GM21528 (cell line): ENCODE data around the gene S100A14.
"Not testable (repeated sequence)": the region's sequence is repeated elsewhere in the genome, so short reads cannot be mapped to it uniquely, and the experiment has no call there.

Experiments
- ATAC-seq: cut with Tn5 transposase; IDR thresholded peaks from one replicate; pipeline ENCODE4 v1.9.1; 2021; ENCODE audit warnings: mild to moderate bottlenecking, moderate library complexity; ENCODE audit not compliant: unreplicated experiment, low FRiP score

S100A14 gene

GRCh38 chr1:153640213-153640612, 24.1 kb upstream of the S100A14 start:
- ATAC-seq = not testable (repeated sequence)

DNA sequence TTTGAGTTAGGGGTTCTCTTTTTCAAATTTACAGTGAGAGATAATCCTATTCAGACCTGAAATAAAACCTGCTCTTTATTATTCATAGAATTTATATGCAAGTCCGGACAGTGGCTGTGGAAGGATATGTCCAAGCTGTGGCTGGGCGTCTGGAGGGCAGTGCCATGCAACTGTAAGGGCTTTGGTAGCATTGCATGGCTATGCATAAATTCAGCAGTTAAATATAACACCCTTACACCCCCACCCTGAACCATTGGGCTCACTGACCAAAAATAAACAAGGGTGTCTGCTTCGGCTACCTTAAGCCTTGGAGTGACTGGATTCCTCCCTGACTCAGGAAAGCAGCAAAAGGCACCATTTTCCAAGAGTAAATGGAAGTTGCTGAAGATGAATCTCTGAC, 23.2 kb upstream of the S100A14 start:
- no peak for ATAC-seq

DNA sequence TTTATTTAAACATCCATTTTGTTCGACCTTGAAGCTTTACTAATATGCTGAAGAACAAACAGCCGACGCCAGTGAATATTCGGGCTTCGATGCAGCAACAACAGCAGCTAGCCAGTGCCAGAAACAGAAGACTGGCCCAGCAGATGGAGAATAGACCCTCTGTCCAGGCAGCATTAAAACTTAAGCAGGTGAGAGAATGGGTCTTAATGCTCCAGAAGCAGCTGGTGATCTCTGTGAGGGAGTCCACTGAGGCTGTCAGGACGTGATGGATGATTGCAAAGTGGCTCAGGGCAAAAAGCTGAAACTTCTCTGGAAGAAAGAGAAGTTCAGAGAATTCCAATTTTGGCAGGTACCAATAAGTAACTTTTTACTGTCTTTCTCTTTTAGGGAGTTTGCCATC, 22.1 kb upstream of the S100A14 start:
- ATAC-seq = no peak

DNA sequence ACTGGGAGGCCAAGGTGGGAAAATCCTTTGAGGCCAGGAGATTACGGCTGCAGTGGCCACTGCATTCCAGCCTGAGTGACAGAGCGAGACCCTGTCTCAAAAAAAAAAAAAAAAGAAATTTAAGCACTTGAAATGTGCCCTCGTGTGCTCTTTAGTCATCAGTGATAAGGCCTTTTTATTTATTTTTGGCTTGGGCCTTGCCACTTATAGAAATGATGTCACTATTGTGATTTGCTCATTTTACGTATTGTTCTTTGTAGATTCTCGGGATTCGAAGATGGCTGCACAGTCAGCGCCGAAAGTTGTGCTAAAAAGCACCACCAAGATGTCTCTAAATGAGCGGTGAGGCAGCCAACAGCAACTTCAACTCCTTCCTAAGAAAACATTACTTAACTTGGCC, 20.2 kb upstream of the S100A14 start:
- ATAC-seq = no peak

GRCh38 chr1:153635872-153636271, 19.7 kb upstream of the S100A14 start:
- no peak for ATAC-seq

DNA sequence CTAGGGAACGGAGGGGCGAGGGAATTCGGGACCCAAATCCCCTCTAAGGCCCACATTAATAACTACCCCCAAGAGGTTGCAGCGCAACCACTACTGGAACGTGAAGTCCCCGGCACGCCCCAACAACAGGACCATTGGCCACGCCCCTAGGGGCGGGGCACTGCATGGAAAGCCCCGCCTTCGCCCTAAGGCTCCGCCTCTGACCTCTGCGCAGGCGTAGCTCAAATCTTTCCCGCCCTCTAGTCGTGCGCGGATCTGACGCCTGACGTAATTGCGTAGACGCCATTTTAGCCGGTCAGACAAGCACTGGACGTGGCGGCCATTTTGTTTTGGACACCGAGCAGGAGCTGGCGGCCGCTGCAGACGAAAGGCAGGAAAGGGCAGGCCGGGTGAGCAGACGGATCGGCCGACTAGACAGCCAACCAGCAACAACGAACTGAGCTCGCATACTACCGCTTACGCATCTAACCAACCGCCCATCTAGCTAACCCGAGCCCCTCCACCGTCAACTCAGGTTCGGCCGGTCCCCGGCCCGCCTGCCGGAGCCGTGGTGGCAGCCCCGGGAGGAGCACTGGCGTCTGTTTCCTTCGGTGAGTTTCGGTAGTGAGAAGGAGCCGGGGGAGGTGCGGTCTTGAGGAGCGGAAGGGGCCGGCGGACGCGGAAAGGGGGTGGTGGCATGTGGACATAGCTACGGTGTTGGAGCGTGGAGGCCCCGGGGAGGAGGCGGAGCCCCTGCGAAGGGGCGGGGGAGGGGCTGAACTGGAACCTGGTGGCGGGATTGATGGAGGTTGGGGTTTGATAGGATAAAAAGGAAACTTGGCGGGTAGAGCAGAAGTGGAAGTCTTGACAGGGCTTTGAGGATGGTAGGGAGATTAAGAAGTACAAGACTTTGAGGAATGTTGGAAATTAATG, 17.9 kb upstream of the S100A14 start, which contains the start of gene CHTOP:
Gene CHTOP, plus strand, starts transcription at position 313 of the 912 bp plus-strand sequence. CDS start 2,523 bp downstream, outside the sequence.
- ATAC-seq = peak; percentile 91

DNA sequence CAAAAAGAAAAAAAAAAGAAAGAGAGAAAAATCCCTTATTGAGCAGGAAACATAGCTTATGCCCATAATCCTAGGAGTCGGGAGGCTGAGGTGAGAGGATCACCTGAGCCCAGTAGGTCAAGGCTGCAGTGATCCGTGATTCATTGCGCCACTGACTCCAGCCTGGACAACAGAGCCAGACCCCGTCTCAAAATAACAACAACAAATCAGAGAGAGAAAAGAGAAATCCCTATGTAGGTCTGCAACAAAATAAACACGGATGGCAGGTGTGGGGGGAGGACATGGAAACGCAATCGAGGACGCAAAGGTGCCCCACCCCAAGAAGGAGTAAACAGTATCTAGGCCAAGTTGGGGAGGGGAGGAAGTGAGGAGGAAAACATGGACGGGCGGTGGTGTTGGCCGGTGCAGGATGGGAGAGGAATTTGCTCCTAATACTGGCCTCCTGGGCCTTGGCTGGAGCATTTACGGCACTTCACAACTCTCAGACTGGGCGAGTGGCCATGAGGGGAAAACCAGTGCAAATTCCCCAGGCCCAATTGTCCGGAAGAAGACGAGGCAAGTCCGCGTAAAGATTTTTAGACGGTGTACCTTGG, 17.1 kb upstream of the S100A14 start:
- no peak for ATAC-seq

DNA sequence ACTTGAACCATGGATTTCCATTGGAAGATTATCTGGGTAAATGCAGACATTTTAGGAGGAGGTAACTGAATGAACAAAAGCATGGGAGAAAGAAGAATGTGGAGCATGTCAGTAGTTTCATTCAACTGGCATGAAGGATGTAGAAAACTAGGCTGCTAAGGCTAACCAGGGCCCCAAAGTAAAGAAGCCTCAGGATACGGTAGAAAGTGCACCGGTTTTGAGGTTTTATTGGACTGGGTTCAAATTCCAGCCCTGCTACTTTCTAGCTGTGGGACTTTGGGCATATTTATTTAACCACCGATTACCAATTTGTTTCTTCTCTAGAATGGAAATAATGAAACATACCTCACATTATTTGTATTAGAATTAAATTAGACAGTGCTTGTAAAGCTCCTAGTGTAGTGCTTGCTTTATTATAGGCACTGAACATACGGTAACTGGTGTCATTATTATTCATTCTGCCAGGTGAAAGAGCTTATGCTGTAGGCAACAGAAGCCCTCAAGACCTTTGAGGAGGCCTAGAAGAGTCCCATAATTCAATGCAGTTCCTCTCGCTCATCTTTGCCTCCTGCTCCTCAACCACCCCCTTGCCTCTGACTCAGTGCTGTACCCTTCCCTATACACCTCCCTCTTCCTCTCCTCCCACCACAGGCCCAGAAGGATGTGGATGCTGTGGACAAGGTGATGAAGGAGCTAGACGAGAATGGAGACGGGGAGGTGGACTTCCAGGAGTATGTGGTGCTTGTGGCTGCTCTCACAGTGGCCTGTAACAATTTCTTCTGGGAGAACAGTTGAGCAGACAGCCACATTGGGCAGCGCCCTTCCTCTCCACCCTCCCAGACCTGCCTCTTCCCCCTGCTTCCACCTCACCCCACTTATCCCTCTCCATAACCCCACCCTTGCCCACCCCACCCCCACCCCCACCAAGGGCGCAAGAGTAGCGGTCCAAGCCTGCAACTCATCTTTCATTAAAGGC, 15.2 kb upstream of the S100A14 start:
- ATAC-seq = no peak

DNA sequence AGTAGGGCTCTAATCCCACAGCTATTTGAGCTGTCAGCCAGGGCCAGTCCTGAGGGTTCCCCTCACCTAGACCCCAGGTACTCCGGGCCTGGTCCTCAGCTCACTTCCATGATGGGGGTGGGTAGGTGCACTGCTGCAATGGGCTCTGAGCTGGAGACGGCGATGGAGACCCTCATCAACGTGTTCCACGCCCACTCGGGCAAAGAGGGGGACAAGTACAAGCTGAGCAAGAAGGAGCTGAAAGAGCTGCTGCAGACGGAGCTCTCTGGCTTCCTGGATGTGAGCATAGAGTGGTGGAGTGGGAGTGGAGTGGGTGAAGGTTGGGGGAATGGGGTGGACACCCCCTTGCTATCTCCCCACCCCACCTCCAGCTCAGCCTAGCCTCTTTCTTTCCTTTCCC, 14.3 kb upstream of the S100A14 start:
- no peak for ATAC-seq

GRCh38 chr1:153629971-153630370, 13.8 kb upstream of the S100A14 start:
- no peak for ATAC-seq

DNA sequence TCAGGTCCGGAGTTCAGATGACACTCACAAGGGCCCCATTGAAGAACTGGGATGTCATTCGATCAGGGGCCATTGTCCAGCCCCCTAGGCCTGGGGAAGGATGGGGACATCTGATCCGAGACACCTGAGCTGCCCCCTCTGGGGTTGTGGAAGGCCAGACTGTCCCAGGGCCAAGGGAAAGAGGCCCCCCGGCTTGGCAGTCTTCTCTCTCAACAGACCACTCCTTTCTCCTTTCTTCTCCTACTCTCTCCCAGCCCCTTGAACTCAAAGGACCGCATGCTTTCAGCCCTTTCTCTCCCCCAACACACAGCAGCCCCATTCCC, 13.2 kb upstream of the S100A14 start:
- ATAC-seq = no peak

- ATAC-seq = no peak
These were observed 12.7 kb upstream of the S100A14 start for GRCh38 chr1:153628638-153629342.

DNA sequence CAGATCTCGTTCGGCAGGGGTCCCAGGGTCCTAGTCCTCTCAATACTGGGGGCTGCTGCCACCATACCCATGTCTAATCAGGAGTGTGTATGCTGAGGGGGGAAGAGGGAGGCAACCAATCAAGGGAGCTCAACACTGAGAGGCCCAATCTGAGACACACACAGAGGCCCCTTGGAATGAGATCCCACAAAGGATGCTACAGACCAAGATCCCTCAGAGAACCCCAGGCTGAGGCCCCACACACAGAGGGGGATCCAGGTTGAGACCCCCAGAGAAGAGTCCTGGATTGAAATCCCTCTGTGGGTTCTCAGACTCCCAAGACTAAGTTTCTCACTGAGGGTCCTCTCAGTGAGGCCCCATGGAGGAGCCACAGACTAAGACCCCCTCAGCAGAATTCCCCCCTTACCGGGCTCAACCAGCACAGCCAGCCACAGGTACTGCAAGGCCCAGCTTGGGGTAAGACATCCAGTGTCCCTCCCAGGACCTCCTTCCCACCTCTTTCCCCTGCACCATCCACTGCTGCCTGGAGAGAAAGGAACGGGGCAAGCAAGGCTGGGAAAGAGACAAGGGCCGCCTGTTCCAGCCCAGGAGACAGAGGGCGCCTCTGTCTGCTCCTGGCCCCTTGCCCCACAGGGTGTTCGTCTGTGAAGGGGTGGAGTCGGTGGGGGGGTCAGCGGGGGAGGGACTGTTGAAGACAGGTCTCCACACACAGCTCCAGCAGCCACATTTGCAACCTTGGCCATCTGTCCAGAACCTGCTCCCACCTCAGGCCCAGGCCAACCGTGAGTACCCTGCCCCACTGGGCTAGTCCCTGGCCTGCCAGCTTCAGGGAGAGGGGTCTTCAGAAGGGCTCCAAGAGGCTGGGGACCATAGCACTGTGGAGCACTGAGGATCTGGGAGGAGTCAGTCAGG, 11.8 kb upstream of the S100A14 start, which contains the start of gene S100A1:
Gene S100A1, plus strand, starts transcription at position 720 of the 912 bp plus-strand sequence. CDS start 2,088 bp downstream, outside the sequence.
- no peak for ATAC-seq

- ATAC-seq = no peak
These were observed 11.0 kb upstream of the S100A14 start, which contains the start of gene S100A13 for GRCh38 chr1:153626904-153627714. Gene S100A13 (minus strand): TSS chr1:153627505. CDS start chr1:153626472, 1,033 bp downstream.

DNA sequence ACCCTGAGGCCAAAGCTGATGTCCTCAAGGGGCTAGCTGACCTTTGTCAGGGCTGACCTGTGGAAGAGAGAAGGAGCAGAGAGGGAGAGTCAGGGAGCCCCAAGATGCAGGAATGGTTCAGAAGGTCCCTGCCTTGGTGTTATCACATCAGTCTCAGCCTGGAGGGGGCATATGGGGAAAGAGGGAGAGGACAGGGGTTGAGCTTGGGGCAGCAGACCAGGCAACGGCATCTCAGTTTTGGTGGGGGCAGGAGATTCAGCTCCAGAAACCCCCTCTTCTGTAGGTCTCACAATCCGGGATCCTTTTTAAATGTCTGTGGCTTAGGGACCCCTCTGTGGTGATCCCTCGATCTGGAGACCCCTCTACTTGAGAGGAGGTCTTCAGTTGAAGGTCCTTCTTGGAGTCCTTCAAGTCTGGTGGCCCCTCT, 10.4 kb upstream of the S100A14 start:
- no peak for ATAC-seq

DNA sequence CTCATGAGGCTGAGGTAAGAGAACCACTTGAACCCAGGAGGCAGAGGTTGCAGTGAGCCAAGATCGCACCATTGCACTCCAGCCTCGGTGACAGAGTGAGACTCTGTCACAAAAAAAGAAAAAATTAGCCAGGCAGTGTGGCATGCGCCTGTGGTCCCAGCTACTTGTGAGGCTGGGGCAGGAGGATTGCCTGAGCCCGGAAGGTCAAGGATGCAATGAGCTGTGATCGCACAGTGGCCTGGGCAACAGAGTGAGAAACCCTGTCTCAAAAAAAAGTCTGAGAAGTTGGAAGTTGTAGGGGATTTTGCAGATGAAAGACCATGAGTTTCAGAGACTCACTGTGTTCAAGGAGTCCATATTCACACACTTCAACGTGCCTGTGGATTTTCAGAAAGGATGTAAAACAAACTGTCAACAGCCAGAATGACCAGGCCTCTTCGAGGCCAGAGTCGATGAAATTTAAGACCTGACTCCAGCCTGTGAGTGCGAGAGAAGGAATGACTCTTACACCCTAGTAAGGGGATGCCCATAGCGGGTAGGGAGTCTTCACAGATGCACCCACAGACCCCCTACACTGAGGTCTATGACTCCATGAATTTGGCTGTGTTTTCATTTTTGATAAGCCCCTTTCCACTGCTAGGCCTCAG, 9.0 kb upstream of the S100A14 start:
- ATAC-seq = no peak

DNA sequence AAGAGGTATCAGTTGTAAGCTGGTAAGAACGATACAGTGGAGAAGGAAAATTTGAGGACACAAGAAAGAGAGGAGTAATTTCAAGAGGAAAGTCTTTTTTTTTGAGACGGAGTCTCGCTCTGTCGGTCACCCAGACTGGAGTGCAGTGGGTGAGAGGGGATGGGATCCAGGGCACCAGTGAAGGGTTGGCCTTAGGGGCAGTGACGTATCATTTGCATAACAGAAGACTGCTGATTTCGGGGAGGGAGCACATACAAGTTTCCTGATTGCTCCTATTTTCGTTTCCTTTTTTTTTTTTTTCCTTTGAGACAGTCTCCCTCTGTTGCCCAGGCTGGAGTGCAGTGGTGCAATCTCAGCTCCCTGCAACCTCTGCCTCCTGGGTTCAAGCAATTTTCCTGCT, 7.0 kb upstream of the S100A14 start:
- no peak for ATAC-seq

DNA sequence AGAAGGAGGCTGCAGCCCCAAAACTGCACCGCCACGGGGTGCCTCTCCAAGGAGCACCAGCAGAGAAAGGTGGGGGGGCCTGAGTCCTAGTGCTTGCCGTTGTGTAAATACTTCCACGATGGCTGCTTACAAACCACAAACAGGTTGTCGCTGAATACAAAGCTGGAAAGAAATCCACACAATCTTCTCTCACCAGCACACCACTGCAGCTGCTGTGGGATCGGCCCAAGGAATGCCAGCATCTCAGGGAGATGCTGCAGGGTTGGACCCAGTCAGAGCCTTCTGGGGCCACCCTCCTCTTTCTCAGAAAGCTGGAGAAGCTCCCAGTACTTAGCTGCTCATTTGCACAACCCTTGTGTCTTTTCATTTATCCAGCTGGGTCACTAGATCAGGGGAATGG, 3.0 kb upstream of the S100A14 start:
- no peak for ATAC-seq
